Hepatocyte (in vitro differentiated cells): ENCODE data around the gene NRSN2. TPM values are rescaled to one million over a fixed set of nuclear protein-coding genes. Genes with fewer than 3 reads are reported as not detected.

ENCODE experiments used
- DNase-seq: peaks from one replicate; pipeline ENCODE4 v3.0.0-alpha.2; 2016; ENCODE audit warnings: low spot score
- H2AFZ ChIP-seq: fragments of 200-600 bp; sonication (generic); 2 replicates; pipeline ENCODE4 v1.6.0; 2016; ENCODE audit warnings: antibody characterized with exemption, mild to moderate bottlenecking
- H3K27ac ChIP-seq: fragments of 200-600 bp; sonication (generic); 2 replicates; pipeline ENCODE4 v1.5.1; 2016; ENCODE audit warnings: mild to moderate bottlenecking
- H3K27me3 ChIP-seq: fragments of 200-600 bp; sonication (generic); 2 replicates; pipeline ENCODE4 v1.6.1; 2016
- H3K36me3 ChIP-seq: fragments of 200-600 bp; sonication (generic); replicated peaks from 2 replicates; pipeline ENCODE4 v1.5.1; 2016; ENCODE audit warnings: low read depth; ENCODE audit not compliant: insufficient read depth
- H3K4me1 ChIP-seq: fragments of 200-600 bp; sonication (generic); 2 replicates; pipeline ENCODE4 v1.5.1; 2016; ENCODE audit warnings: mild to moderate bottlenecking, moderate library complexity; ENCODE audit not compliant: insufficient read depth
- H3K4me2 ChIP-seq: fragments of 200-600 bp; sonication (generic); 2 replicates; pipeline ENCODE4 v1.6.0; 2016
- H3K4me3 ChIP-seq: fragments of 200-600 bp; sonication (generic); 2 replicates; pipeline ENCODE4 v1.5.1; 2016; ENCODE audit warnings: mild to moderate bottlenecking
- H3K79me2 ChIP-seq: fragments of 200-600 bp; sonication (generic); 2 replicates; pipeline ENCODE4 v1.6.0; 2017; ENCODE audit warnings: mild to moderate bottlenecking
- H3K9me2 ChIP-seq: fragments of 200-600 bp; sonication (generic); replicated peaks from 2 replicates; pipeline ENCODE4 v1.6.0; 2017; ENCODE audit warnings: mild to moderate bottlenecking; ENCODE audit not compliant: insufficient read depth
- H3K9me3 ChIP-seq: fragments of 200-600 bp; sonication (generic); 2 replicates; pipeline ENCODE4 v1.5.1; 2016; ENCODE audit warnings: low read depth, mild to moderate bottlenecking
- H4K20me1 ChIP-seq: fragments of 200-600 bp; sonication (generic); 2 replicates; pipeline ENCODE4 v1.6.0; 2016; ENCODE audit warnings: mild to moderate bottlenecking; ENCODE audit not compliant: insufficient read depth, poor library complexity, severe bottlenecking
- CTCF ChIP-seq: fragments of 200-600 bp; sonication (generic); IDR thresholded peaks from 2 replicates; pipeline ENCODE4 v1.5.1; 2016; ENCODE audit warnings: antibody characterized with exemption, mild to moderate bottlenecking; ENCODE audit not compliant: poor library complexity
- EZH2 ChIP-seq: fragments of 200-600 bp; sonication (generic); IDR thresholded peaks from 2 replicates; pipeline ENCODE4 v1.6.1; 2016; ENCODE audit warnings: antibody characterized with exemption, mild to moderate bottlenecking, borderline replicate concordance
- EZH2phosphoT487 ChIP-seq: fragments of 200-600 bp; sonication (generic); IDR thresholded peaks from one replicate; pipeline ENCODE4 v1.6.1; 2018; ENCODE audit warnings: antibody characterized with exemption, mild to moderate bottlenecking, low read depth, moderate library complexity; ENCODE audit not compliant: unreplicated experiment, severe bottlenecking
- WGBS: methylation state at CpG from one replicate; pipeline ENCODE4 v1.1.6; 2016; ENCODE audit warnings: low lambda C conversion rate; ENCODE audit errors: missing lambda C conversion rate; 5-methylcytosine and 5-hydroxymethylcytosine counted together
- polyA plus RNA-seq: library from polyadenylated mRNA; unstranded; fragments of >200 nt; fragmentation: Nextera tagmentation; extraction: Ambion mirVana; gene quantifications from 2 replicates; pipeline ENCODE4 v1.2.1, GENCODE V29; 2016
- total RNA-seq: library from RNA; depleted of rRNA; stranded (reverse); fragments of >200 nt; gene quantifications from 2 replicates; pipeline ENCODE4 v1.2.3, GENCODE V29; 2014

NRSN2 gene
- total and polyA plus RNA-seq, 2 experiments from 2014 or later: 29.8 to 68.1 TPM

GRCh38 chr20:401682-402495 is 55.0 kb downstream of the NRSN2 start:
- Histone ChIP-seq H2AFZ (no peak overlapping the region), H3K9me3 (no peaks in the 10 kb centered on the region), H3K9me2 (no peaks in the 10 kb centered on the region), H4K20me1 (no peaks in the 10 kb centered on the region), H3K27ac (peak overlapping the region; percentile 92), H3K4me2 (no peak overlapping the region), H3K79me2 (no peaks in the 10 kb centered on the region), H3K27me3 (no peaks in the 10 kb centered on the region), H3K4me3 (no peak overlapping the region), H3K36me3 (no peaks in the 10 kb centered on the region), H3K4me1 (peaks cover 8% of the 10 kb centered on the region)
- 68% methylated on average over 9 of the region's 9 CpGs for WGBS
- TF ChIP-seq EZH2: no peak
- DNase-seq: peak; percentile 87

- H4K20me1 ChIP-seq: no peaks in the 10 kb centered on the region
- H3K9me3 ChIP-seq: no peaks in the 10 kb centered on the region
- H2AFZ ChIP-seq: no peak overlapping the region
- WGBS: 91% methylated on average over 2 of the region's 2 CpGs
- H3K27me3 ChIP-seq: no peaks in the 10 kb centered on the region
- no peaks in the 10 kb centered on the region for H3K79me2 ChIP-seq
- H3K4me1 ChIP-seq: peaks cover 12% of the 10 kb centered on the region
- H3K36me3 ChIP-seq: no peaks in the 10 kb centered on the region
- TF ChIP-seq EZH2phosphoT487 (no peak), EZH2 (no peak)
- DNase-seq: no peak
- H3K4me3 ChIP-seq: no peak overlapping the region
- H3K4me2 ChIP-seq: no peak overlapping the region
- H3K9me2 ChIP-seq: no peaks in the 10 kb centered on the region
- peak overlapping the region; percentile 92 for H3K27ac ChIP-seq
Measured at GRCh38 chr20:402496-402885, 55.6 kb downstream of the NRSN2 start.

GRCh38 chr20:402898-403581 is 56.1 kb downstream of the NRSN2 start:
- 78% methylated on average over 6 of the region's 6 CpGs for WGBS
- Histone ChIP-seq H3K36me3 (no peaks in the 10 kb centered on the region), H3K27me3 (no peaks in the 10 kb centered on the region), H3K4me3 (no peak overlapping the region), H3K79me2 (no peaks in the 10 kb centered on the region), H3K4me1 (peaks cover 12% of the 10 kb centered on the region), H2AFZ (no peak overlapping the region), H4K20me1 (no peaks in the 10 kb centered on the region), H3K9me2 (no peaks in the 10 kb centered on the region), H3K27ac (peak overlapping the region; percentile 92), H3K4me2 (no peak overlapping the region), H3K9me3 (no peaks in the 10 kb centered on the region)
- no peak for DNase-seq
- no peak for TF ChIP-seq EZH2phosphoT487
- no peak for TF ChIP-seq CTCF
- no peak for TF ChIP-seq EZH2

- Histone ChIP-seq H3K4me2 (no peak overlapping the region), H3K27ac (no peak overlapping the region), H3K9me3 (no peaks in the 10 kb centered on the region), H3K4me3 (no peak overlapping the region), H2AFZ (no peak overlapping the region), H3K4me1 (peaks cover 12% of the 10 kb centered on the region), H3K79me2 (peaks cover 4% of the 10 kb centered on the region), H3K27me3 (no peaks in the 10 kb centered on the region), H3K9me2 (no peaks in the 10 kb centered on the region), H3K36me3 (no peaks in the 10 kb centered on the region), H4K20me1 (no peaks in the 10 kb centered on the region)
- TF ChIP-seq EZH2 (no peak), CTCF (no peak), EZH2phosphoT487 (no peak)
- no peak for DNase-seq
- 93% methylated on average over 3 of the region's 3 CpGs for WGBS
Measured at GRCh38 chr20:403582-403957, 56.7 kb downstream of the NRSN2 start.
